HL-60 (cell line): ENCODE data around the gene PPP1R3D.

Experiments used
- DNase-seq, 2 experiments: peaks; one replicate each; pipeline ENCODE4 v3.0.0-alpha.2; 2010 to 2020; ENCODE audit warnings: low read depth in 1 of 2, low spot score in 1 of 2
- H3K27ac ChIP-seq: fragments of 250-450 bp; sonication (Bioruptor Pico); replicated peaks from 2 replicates; pipeline ENCODE4 v1.5.1; 2020; ENCODE audit warnings: mild to moderate bottlenecking, moderate library complexity
- H3K27me3 ChIP-seq: fragments of 250-450 bp; sonication (Bioruptor Pico); 2 replicates; pipeline ENCODE4 v1.5.1; 2021; ENCODE audit warnings: mild to moderate bottlenecking, moderate library complexity; ENCODE audit not compliant: insufficient read depth, poor library complexity, severe bottlenecking
- H3K4me3 ChIP-seq: replicated peaks from 2 replicates; pipeline ENCODE4 v1.5.1; 2011; ENCODE audit warnings: mild to moderate bottlenecking, control low read depth, low read length; ENCODE audit not compliant: insufficient read depth
- GABPA ChIP-seq: IDR thresholded peaks from 2 replicates; pipeline ENCODE4 v1.6.1; 2012; ENCODE audit warnings: low read depth
- POLR2AphosphoS5 ChIP-seq: IDR thresholded peaks from 2 replicates; pipeline ENCODE4 v1.6.1; 2012; ENCODE audit warnings: low read depth
- SPI1 ChIP-seq: IDR thresholded peaks from 2 replicates; pipeline ENCODE4 v1.6.1; 2012; ENCODE audit warnings: low read depth, mild to moderate bottlenecking, borderline replicate concordance
- TF ChIP-seq, protein P1 (sequence below): IDR thresholded peaks from one replicate; pipeline ENCODE4 v1.5.1; 2011; ENCODE audit warnings: low read length, control low read depth, inconsistent platforms; ENCODE audit not compliant: insufficient read depth
- TF ChIP-seq, protein P2 (sequence below): IDR thresholded peaks from 2 replicates; pipeline ENCODE4 v1.6.1; 2012; ENCODE audit warnings: low read depth; ENCODE audit not compliant: insufficient replicate concordance

The PPP1R3D gene

DNA sequence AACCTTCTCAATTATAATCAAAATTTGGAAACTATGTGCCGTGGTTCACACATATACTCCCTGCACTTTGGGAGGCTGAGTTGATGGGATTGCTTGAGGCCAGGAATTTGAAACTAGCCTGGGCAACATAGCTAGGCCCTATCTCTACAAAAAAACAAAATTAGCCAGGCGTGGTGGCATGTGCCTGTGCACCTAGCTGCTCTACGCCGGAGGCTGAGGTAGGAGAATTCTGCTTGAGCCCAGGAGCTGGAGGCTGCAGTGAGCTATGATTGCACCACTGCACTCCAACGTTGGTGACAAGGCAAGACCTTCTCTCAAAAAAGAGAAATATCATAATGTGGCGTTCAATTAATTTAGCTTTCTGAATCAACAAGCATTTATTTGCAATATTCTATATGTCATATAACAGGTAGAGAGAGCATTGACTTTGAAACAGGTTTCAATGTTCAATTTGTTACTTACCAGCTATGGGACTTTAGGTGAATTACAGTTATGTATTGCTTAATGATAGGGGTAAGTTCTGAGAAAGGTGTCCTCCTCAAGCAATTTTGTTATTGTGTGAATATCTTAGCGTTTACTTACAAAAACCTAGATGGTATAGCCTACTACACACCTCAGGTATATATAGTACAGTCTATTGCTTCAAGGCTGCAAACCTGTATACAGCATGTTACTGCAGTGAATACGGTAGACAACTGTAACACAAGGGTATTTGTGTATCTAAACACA, 4.5 kb downstream of the PPP1R3D start:
- TF ChIP-seq POLR2AphosphoS5 = no peak
- TF ChIP-seq, protein P1, sequence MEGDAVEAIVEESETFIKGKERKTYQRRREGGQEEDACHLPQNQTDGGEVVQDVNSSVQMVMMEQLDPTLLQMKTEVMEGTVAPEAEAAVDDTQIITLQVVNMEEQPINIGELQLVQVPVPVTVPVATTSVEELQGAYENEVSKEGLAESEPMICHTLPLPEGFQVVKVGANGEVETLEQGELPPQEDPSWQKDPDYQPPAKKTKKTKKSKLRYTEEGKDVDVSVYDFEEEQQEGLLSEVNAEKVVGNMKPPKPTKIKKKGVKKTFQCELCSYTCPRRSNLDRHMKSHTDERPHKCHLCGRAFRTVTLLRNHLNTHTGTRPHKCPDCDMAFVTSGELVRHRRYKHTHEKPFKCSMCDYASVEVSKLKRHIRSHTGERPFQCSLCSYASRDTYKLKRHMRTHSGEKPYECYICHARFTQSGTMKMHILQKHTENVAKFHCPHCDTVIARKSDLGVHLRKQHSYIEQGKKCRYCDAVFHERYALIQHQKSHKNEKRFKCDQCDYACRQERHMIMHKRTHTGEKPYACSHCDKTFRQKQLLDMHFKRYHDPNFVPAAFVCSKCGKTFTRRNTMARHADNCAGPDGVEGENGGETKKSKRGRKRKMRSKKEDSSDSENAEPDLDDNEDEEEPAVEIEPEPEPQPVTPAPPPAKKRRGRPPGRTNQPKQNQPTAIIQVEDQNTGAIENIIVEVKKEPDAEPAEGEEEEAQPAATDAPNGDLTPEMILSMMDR = no peak
- no peak for TF ChIP-seq SPI1
- TF ChIP-seq GABPA = no peak
- TF ChIP-seq, protein P2, sequence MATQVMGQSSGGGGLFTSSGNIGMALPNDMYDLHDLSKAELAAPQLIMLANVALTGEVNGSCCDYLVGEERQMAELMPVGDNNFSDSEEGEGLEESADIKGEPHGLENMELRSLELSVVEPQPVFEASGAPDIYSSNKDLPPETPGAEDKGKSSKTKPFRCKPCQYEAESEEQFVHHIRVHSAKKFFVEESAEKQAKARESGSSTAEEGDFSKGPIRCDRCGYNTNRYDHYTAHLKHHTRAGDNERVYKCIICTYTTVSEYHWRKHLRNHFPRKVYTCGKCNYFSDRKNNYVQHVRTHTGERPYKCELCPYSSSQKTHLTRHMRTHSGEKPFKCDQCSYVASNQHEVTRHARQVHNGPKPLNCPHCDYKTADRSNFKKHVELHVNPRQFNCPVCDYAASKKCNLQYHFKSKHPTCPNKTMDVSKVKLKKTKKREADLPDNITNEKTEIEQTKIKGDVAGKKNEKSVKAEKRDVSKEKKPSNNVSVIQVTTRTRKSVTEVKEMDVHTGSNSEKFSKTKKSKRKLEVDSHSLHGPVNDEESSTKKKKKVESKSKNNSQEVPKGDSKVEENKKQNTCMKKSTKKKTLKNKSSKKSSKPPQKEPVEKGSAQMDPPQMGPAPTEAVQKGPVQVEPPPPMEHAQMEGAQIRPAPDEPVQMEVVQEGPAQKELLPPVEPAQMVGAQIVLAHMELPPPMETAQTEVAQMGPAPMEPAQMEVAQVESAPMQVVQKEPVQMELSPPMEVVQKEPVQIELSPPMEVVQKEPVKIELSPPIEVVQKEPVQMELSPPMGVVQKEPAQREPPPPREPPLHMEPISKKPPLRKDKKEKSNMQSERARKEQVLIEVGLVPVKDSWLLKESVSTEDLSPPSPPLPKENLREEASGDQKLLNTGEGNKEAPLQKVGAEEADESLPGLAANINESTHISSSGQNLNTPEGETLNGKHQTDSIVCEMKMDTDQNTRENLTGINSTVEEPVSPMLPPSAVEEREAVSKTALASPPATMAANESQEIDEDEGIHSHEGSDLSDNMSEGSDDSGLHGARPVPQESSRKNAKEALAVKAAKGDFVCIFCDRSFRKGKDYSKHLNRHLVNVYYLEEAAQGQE = no peak
- H3K27me3 ChIP-seq = no peaks in the 10 kb centered on the region
- H3K27ac ChIP-seq = no peak overlapping the region
- no peak overlapping the region for H3K4me3 ChIP-seq
- no peak for DNase-seq

DNA sequence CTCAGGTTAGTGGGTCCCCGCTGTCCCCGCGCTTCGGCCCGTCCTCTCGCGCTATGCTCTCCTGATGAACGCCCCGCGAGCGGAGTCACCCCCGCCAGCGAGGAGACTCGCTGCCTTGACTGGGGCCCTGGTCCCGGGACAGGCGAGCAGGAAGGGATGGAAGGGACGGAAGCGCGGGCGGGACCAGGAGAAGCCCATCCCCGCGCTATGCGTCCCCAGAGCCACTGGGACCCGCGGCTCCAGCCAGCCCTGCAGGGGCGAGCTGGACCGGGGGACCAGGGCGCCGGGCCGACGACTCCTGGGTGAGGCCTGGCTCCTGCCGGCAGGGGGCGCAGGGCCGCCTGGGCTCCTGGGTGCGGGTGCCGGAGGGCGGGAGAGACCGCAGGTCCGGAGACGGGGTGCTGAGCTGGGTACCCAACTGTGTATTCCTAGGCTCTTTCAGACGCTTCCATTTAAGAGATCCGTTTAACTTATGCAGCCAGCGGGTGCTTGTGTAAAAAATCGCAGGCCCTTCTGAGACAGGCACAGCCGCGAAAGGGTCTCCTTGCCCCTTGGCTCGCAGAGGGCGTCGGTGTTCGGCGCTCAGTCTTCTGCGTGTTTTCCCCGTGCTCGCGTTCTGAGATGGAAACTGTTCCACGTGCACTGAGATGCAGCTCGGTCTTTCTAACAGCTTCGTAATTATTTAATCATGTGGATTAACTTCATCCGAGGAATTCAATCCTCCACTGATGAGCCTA, 6.1 kb downstream of the PPP1R3D start:
- peak overlapping the region; percentile 49 for H3K4me3 ChIP-seq
- H3K27me3 ChIP-seq = no peaks in the 10 kb centered on the region
- peak in 1 of 2 experiments; percentile 65 for DNase-seq
- TF ChIP-seq POLR2AphosphoS5 (no peak; the same call in 1 of the 2 replicates), GABPA (no peak), SPI1 (no peak)
- TF ChIP-seq, protein P1 = peak; percentile 77
- TF ChIP-seq, protein P2 = peak; percentile 60
- H3K27ac ChIP-seq = no peak overlapping the region

DNA sequence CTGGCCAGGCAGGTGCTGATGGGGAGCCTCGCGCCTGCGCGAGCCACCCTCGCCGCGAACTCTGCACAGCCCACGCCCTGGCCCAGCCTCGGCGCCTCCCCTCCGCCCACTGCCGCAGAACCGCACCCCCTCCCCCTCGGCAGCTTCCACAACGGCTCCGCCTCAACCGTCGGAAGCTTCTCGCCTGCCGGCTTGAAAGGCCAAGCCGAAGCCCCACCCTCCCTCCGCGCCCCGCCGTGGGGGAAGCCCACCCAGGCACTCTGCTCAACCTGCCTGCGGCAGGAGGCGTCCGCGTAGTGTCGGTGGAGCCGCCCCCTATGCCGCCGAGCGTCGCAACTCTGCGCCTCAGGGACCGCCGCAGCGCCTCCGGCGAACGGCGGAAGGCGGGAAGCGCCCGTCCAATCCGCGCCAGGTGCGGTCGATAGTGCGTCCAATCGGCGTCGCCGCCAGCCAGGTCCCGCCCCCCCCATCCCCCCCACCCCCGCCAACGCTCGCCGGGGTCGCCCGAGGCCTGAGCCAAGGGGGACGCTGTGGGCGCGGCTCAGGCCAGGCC, 6.7 kb downstream of the PPP1R3D start, which contains the start of gene SYCP2:
Gene SYCP2, minus strand, starts transcription at position 342 of the 553 bp plus-strand sequence. CDS start 11,224 bp downstream, outside the sequence.
- Histone ChIP-seq H3K27me3 (no peaks in the 10 kb centered on the region), H3K4me3 (peak within 1 kb of the TSS; percentile 49), H3K27ac (no peak within 1 kb of the TSS)
- no peak for DNase-seq
- TF ChIP-seq, protein P2 = no peak
- TF ChIP-seq GABPA (no peak), SPI1 (no peak), POLR2AphosphoS5 (no peak)
- TF ChIP-seq, protein P1 = no peak
